T-cell (primary cell): ENCODE data around the gene NEDD1. TPM values are rescaled to one million over a fixed set of nuclear protein-coding genes. Genes with fewer than 3 reads are reported as not detected.

Source experiments
- ATAC-seq, 4 experiments: fragments of 200-7000 bp in 3 of 4; fragments of 150-1000 bp in 1 of 4; cut with Tn5 transposase; replicated peaks in 1 of 4; 1 replicate in 3 of 4; 2 replicates in 1 of 4; pipeline ENCODE4 v1.10.0; 2021; ENCODE audit warnings: moderate library complexity in 3 of 4, mild to moderate bottlenecking in 2 of 4, moderate number of reproducible peaks in 1 of 4
- CTCF ChIA-PET, 2 donors: fragments of 300-600 bp; sonication (Branson Sonifier 250); formaldehyde crosslinking; loops; one replicate each; lab custom pipeline; 2022; ENCODE audit warnings: antibody characterized with exemption in 2 of 2; lab: Charles Lee
- POLR2A ChIA-PET, 2 donors: fragments of 300-600 bp; sonication (Branson Sonifier 250); formaldehyde crosslinking; loops; one replicate each; lab custom pipeline; 2022; ENCODE audit warnings: antibody characterized with exemption in 2 of 2; lab: Charles Lee
- DNase-seq, 35 experiments: peaks; one replicate each; pipeline versions ENCODE4 v3.0.0 to v3.0.0-alpha.2; 2013 to 2023
- H3K27ac ChIP-seq: one replicate; pipeline ENCODE4 v1.5.1; 2013; ENCODE audit warnings: low read length
- H3K27me3 ChIP-seq, 2 experiments: replicated peaks in 1 of 2; 1 replicate in 1 of 2; 2 replicates in 1 of 2; pipeline versions ENCODE4 v1.6.1 to v1.7.0; 2013; ENCODE audit warnings: low read length in 1 of 2, mixed read lengths in 1 of 2; ENCODE audit not compliant: control insufficient read depth in 2 of 2, insufficient read depth in 2 of 2; ENCODE audit errors: extremely low read depth in 1 of 2
- H3K36me3 ChIP-seq, 2 donors: 1 replicate in 1 of 2; 2 replicates in 1 of 2; pipeline versions ENCODE4 v1.6.1 to v1.7.0; 2013; ENCODE audit warnings: low read length in 1 of 2; ENCODE audit not compliant: control insufficient read depth in 2 of 2, insufficient read depth in 1 of 2; ENCODE audit errors: extremely low read depth in 1 of 2
- H3K4me1 ChIP-seq, 2 experiments: 1 replicate in 1 of 2; 2 replicates in 1 of 2; pipeline versions ENCODE4 v1.6.1 to v1.7.0; 2013; ENCODE audit warnings: low read length in 2 of 2, mixed read lengths in 1 of 2; ENCODE audit not compliant: insufficient read depth in 2 of 2, control insufficient read depth in 1 of 2; ENCODE audit errors: extremely low read depth in 1 of 2
- H3K4me3 ChIP-seq, 2 donors: 1 replicate in 1 of 2; 2 replicates in 1 of 2; pipeline versions ENCODE4 v1.5.1 to v1.7.0; 2013; ENCODE audit warnings: mild to moderate bottlenecking in 2 of 2, low read length in 1 of 2, moderate library complexity in 1 of 2; ENCODE audit not compliant: control insufficient read depth in 1 of 2; ENCODE audit errors: extremely low read depth in 1 of 2
- H3K9me3 ChIP-seq: 2 replicates; pipeline ENCODE4 v1.7.0; 2013
- H3K27ac Mint-ChIP-seq, 2 donors: one replicate each; pipeline ENCODE4 v1.8.0; 2020 to 2021; ENCODE audit warnings: mild to moderate bottlenecking in 2 of 2, mixed read lengths in 2 of 2
- H3K27me3 Mint-ChIP-seq, 2 donors: one replicate each; pipeline ENCODE4 v1.8.0; 2021 to 2022; ENCODE audit warnings: mixed read lengths in 2 of 2
- H3K36me3 Mint-ChIP-seq: one replicate; pipeline ENCODE4 v1.8.0; 2021; ENCODE audit warnings: mixed read lengths
- H3K4me1 Mint-ChIP-seq, 3 donors: one replicate each; pipeline ENCODE4 v1.8.0; 2020 to 2022; ENCODE audit warnings: mixed read lengths in 3 of 3, mild to moderate bottlenecking in 1 of 3
- H3K4me3 Mint-ChIP-seq, 3 donors: one replicate each; pipeline ENCODE4 v1.8.0; 2020 to 2022; ENCODE audit warnings: mild to moderate bottlenecking in 3 of 3, mixed read lengths in 3 of 3, moderate library complexity in 3 of 3
- H3K9me3 Mint-ChIP-seq, 3 donors: one replicate each; pipeline ENCODE4 v1.8.0; 2020 to 2022; ENCODE audit warnings: mixed read lengths in 3 of 3
- WGBS: methylation state at CpG from one replicate; pipeline ENCODE4 v1.1.5; 2013; ENCODE audit warnings: missing lambda C conversion rate; ENCODE audit not compliant: insufficient coverage; 5-methylcytosine and 5-hydroxymethylcytosine counted together
- total RNA-seq, 35 experiments: library from RNA in 6 of 35; stranded (reverse) in 6 of 35; fragments of 120-200 nt in 1 of 35; gene quantifications; one replicate each; pipeline versions ENCODE4 v1.2.1 to v1.2.4 and lab custom pipeline; 2013 to 2026

NEDD1 gene
- total RNA-seq, 5 donors from 2014 or later (not counting 1 experiment from before 2014, with no cell fraction given): 19.2 to 27.7 (median 23.6) TPM

- no peak overlapping the region for H3K27ac ChIP-seq
- no peaks in the 10 kb centered on the region for H3K36me3 ChIP-seq
- peaks cover 0 to 7% of the 10 kb centered on the region in 2 experiments for H3K27me3 ChIP-seq
- no peaks in the 10 kb centered on the region for H3K4me1 Mint-ChIP-seq
- no peak overlapping the region for H3K27ac Mint-ChIP-seq
- H3K4me3 ChIP-seq: no peak overlapping the region
- CTCF ChIA-PET: interaction anchor here in 1 of 2 donors (0.6 kb wide), 1 partner anchor 19 kb away, joined by 4 read pairs; no protein-coding TSS in a partner anchor
- ATAC-seq: no peak
- POLR2A ChIA-PET: no interaction called here
- no peaks in the 10 kb centered on the region for H3K36me3 Mint-ChIP-seq
- no peaks in the 10 kb centered on the region for H3K9me3 Mint-ChIP-seq
- H3K27me3 Mint-ChIP-seq: peaks cover 10 to 17% of the 10 kb centered on the region in 2 donors
- H3K9me3 ChIP-seq: no peaks in the 10 kb centered on the region
- no CpG with 5 or more reads among the region's 5 CpGs for WGBS
- DNase-seq: no peak
- no peaks in the 10 kb centered on the region for H3K4me1 ChIP-seq
- no peak overlapping the region for H3K4me3 Mint-ChIP-seq
Observed at GRCh38 chr12:96889273-96889933, 17.7 kb upstream of the NEDD1 start.

- Mint-ChIP-seq H3K9me3 (no peaks in the 10 kb centered on the region), H3K4me3 (no peak overlapping the region), H3K27ac (no peak overlapping the region), H3K36me3 (no peaks in the 10 kb centered on the region), H3K27me3 (peaks cover 10 to 19% of the 10 kb centered on the region in 2 donors), H3K4me1 (no peaks in the 10 kb centered on the region)
- no peak overlapping the region for H3K4me3 ChIP-seq
- ATAC-seq: no peak
- no peak for DNase-seq
- H3K36me3 ChIP-seq: no peaks in the 10 kb centered on the region
- H3K9me3 ChIP-seq: no peaks in the 10 kb centered on the region
- H3K27me3 ChIP-seq: peaks cover 0 to 7% of the 10 kb centered on the region in 2 experiments
- ChIA-PET POLR2A (no interaction called here), CTCF (no interaction called here)
- no CpG with 5 or more reads among the region's 2 CpGs for WGBS
- no peak overlapping the region for H3K27ac ChIP-seq
- H3K4me1 ChIP-seq: no peaks in the 10 kb centered on the region
Observed at GRCh38 chr12:96890331-96890730, 16.7 kb upstream of the NEDD1 start.

GRCh38 chr12:96892104-96892503 lies 15.0 kb upstream of the NEDD1 start:
- ATAC-seq (no peak), DNase-seq (no peak)
- Histone ChIP-seq H3K27ac (no peak overlapping the region), H3K36me3 (no peaks in the 10 kb centered on the region), H3K27me3 (peaks cover 0 to 4% of the 10 kb centered on the region in 2 experiments), H3K4me1 (no peaks in the 10 kb centered on the region), H3K4me3 (no peak overlapping the region), H3K9me3 (no peaks in the 10 kb centered on the region)
- H3K4me1 Mint-ChIP-seq: no peaks in the 10 kb centered on the region
- peaks cover 10 to 17% of the 10 kb centered on the region in 2 donors for H3K27me3 Mint-ChIP-seq
- CTCF ChIA-PET: no interaction called here
- no peak overlapping the region for H3K4me3 Mint-ChIP-seq
- H3K27ac Mint-ChIP-seq: no peak overlapping the region
- H3K9me3 Mint-ChIP-seq: no peaks in the 10 kb centered on the region
- no CpG with 5 or more reads among the region's 3 CpGs for WGBS
- POLR2A ChIA-PET: no interaction called here
- no peaks in the 10 kb centered on the region for H3K36me3 Mint-ChIP-seq

- ATAC-seq (no peak), DNase-seq (no peak)
- Mint-ChIP-seq H3K27me3 (peaks cover 1 to 7% of the 10 kb centered on the region in 2 donors), H3K4me3 (no peak overlapping the region), H3K9me3 (no peaks in the 10 kb centered on the region), H3K27ac (no peak overlapping the region), H3K36me3 (no peaks in the 10 kb centered on the region), H3K4me1 (no peaks in the 10 kb centered on the region)
- Histone ChIP-seq H3K27me3 (peaks cover 0 to 2% of the 10 kb centered on the region in 2 experiments), H3K9me3 (no peaks in the 10 kb centered on the region), H3K27ac (no peak overlapping the region), H3K36me3 (no peaks in the 10 kb centered on the region), H3K4me1 (no peaks in the 10 kb centered on the region), H3K4me3 (no peak overlapping the region)
- WGBS: 46% methylated on average over 2 of the region's 3 CpGs
- ChIA-PET CTCF (no interaction called here), POLR2A (no interaction called here)
Observed at GRCh38 chr12:96897421-96897820, 9.6 kb upstream of the NEDD1 start.

DNA sequence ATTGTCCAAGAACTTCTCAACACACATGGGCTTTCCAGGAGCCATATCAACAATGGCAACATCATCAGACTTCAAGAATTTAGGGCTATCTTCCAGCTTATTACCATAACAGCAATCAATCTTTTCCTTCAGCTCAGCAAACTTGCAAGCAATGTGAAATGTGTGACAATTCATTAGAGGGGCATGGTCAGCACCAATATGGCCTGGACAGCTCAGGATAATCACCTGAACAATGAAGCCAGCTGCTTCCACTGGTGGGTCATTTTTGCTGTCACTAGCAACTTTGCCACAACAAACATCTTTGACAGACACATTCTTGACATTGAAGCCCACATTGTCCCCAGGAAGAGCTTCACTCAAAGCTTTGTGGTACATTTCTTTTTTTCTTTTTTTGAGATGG lies 5.9 kb upstream of the NEDD1 start:
- H3K27ac Mint-ChIP-seq: no peak overlapping the region

DNA sequence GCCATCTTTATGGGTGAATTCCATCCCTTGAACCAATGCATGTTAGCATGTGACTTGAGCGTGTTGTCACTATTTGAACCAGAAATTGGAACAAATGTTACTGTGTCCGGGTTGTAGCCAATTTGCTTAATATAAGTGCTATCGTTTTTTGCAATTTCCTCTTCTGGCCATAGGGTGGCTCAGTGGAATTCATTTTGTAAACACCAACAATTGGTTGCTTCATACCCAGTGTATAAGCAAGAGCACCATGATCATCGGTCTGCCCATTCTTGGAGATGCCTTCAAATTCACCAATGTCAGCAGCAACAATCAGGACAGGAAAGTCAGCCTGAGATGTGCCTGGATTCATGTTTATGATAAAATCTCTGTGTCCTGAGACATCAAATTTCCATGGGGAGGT lies 5.0 kb upstream of the NEDD1 start:
- H3K27ac Mint-ChIP-seq: no peak overlapping the region
- H3K9me3 ChIP-seq: no peaks in the 10 kb centered on the region
- no peak overlapping the region for H3K27ac ChIP-seq
- no peaks in the 10 kb centered on the region for H3K27me3 ChIP-seq
- H3K4me1 Mint-ChIP-seq: peaks cover 7 to 11% (median 8%) of the 10 kb centered on the region in 3 donors
- no peaks in the 10 kb centered on the region for H3K9me3 Mint-ChIP-seq
- no peak overlapping the region for H3K4me3 ChIP-seq
- ChIA-PET CTCF (no interaction called here), POLR2A (no interaction called here)
- no peaks in the 10 kb centered on the region for H3K36me3 ChIP-seq
- no peak overlapping the region for H3K4me3 Mint-ChIP-seq
- H3K36me3 Mint-ChIP-seq: no peaks in the 10 kb centered on the region
- DNase-seq (no peak), ATAC-seq (no peak)
- H3K27me3 Mint-ChIP-seq: peaks cover 0 to 5% of the 10 kb centered on the region in 2 donors
- H3K4me1 ChIP-seq: peaks cover 3 to 8% of the 10 kb centered on the region in 2 experiments
- WGBS: 100% methylated on average over 2 of the region's 4 CpGs

More for the DNA sequence above, 5.9 kb upstream of the NEDD1 start:
- ChIA-PET CTCF (no interaction called here), POLR2A (interaction anchor here in 1 of 2 donors (0.8 kb wide), 1 partner anchor 12 kb away, joined by 4 read pairs; no protein-coding TSS in a partner anchor)
- no peaks in the 10 kb centered on the region for H3K36me3 Mint-ChIP-seq
- Histone ChIP-seq H3K27ac (no peak overlapping the region), H3K27me3 (no peaks in the 10 kb centered on the region), H3K4me3 (no peak overlapping the region), H3K4me1 (peaks cover 3% of the 10 kb centered on the region in 2 experiments), H3K9me3 (no peaks in the 10 kb centered on the region), H3K36me3 (no peaks in the 10 kb centered on the region)
- H3K4me1 Mint-ChIP-seq: peaks cover 3 to 4% (median 3%) of the 10 kb centered on the region in 3 donors
- no peak for DNase-seq
- H3K4me3 Mint-ChIP-seq: no peak overlapping the region
- peaks cover 0 to 5% of the 10 kb centered on the region in 2 donors for H3K27me3 Mint-ChIP-seq
- H3K9me3 Mint-ChIP-seq: no peaks in the 10 kb centered on the region
- ATAC-seq: no peak
